GM12878 (cell line): ENCODE data around the gene UBE2M. TPM values are rescaled to one million over a fixed set of nuclear protein-coding genes. Genes with fewer than 3 reads are reported as not detected.

Source experiments
- ATAC-seq: fragments of 200-7000 bp; cut with Tn5 transposase; 3 replicates; pipeline ENCODE4 v1.9.1; 2020; ENCODE audit warnings: mild to moderate bottlenecking, moderate library complexity
- BruUV-seq: library from RNA; stranded (reverse); fragments of 400-500 nt; replicated peaks from 2 replicates; lab custom pipeline; 2021; lab: Mats Ljungman, UMichigan
- CTCF ChIA-PET: fragments of 300-600 bp; sonication (Branson Sonifier 250); formaldehyde crosslinking; extraction: SDS; loops from one replicate; lab custom pipeline; 2021; ENCODE audit warnings: inconsistent platforms; lab: Yijun Ruan, JAX
- POLR2A ChIA-PET: fragments of 350-600 bp; formaldehyde crosslinking; extraction: SDS; loops from one replicate; lab custom pipeline; 2021; ENCODE audit warnings: inconsistent platforms; lab: Charles Lee
- RAD21 ChIA-PET: fragments of 300-600 bp; sonication (Branson Sonifier 250); formaldehyde crosslinking; loops from one replicate; lab custom pipeline; 2023; ENCODE audit warnings: antibody characterized with exemption; ENCODE audit not compliant: unreplicated experiment; lab: Charles Lee
- SMC1A ChIA-PET: fragments of 300-600 bp; sonication (Branson Sonifier 250); formaldehyde crosslinking; loops from one replicate; lab custom pipeline; 2023; ENCODE audit not compliant: unreplicated experiment, uncharacterized antibody; lab: Charles Lee
- DNase-seq: peaks from one replicate; pipeline ENCODE4 v3.0.0-alpha.2; 2011; ENCODE audit warnings: low read depth, low spot score
- FAIRE-seq: peaks from 3 replicates; lab custom pipeline; 2011; peaks lifted over from hg19 to GRCh38; lab: Jason Lieb, UNC
- H2AFZ ChIP-seq: 2 replicates; pipeline ENCODE4 v1.6.0; 2011; ENCODE audit warnings: low read depth, low read length, control low read depth; ENCODE audit not compliant: control insufficient read depth
- H3K27ac ChIP-seq: 2 replicates; pipeline ENCODE4 v1.5.1; 2011; ENCODE audit warnings: control low read depth; ENCODE audit not compliant: control insufficient read depth, insufficient read depth
- H3K27me3 ChIP-seq, 2 experiments: replicated peaks in 1 of 2; 2 replicates each; pipeline versions ENCODE4 v1.6.0 to v1.6.1; 2011; ENCODE audit warnings: low read length in 1 of 2; ENCODE audit not compliant: control insufficient read depth in 2 of 2, insufficient read depth in 2 of 2
- H3K36me3 ChIP-seq, 2 experiments: 2 replicates each; pipeline ENCODE4 v1.5.1; 2011; ENCODE audit warnings: low read length in 1 of 2; ENCODE audit not compliant: control insufficient read depth in 2 of 2, insufficient read depth in 2 of 2
- H3K4me1 ChIP-seq: 2 replicates; pipeline ENCODE4 v1.6.1; 2011; ENCODE audit warnings: mild to moderate bottlenecking, low read length, moderate library complexity, mixed read lengths; ENCODE audit not compliant: control insufficient read depth, insufficient read depth
- H3K4me2 ChIP-seq: 2 replicates; pipeline ENCODE4 v1.6.0; 2011; ENCODE audit warnings: control low read depth; ENCODE audit not compliant: control insufficient read depth, insufficient read depth
- H3K4me3 ChIP-seq: fragments of 200-600 bp; sonication (generic); 2 replicates; pipeline ENCODE4 v1.5.1; 2016
- H3K79me2 ChIP-seq: 2 replicates; pipeline ENCODE4 v1.6.0; 2011; ENCODE audit warnings: low read length; ENCODE audit not compliant: control insufficient read depth, insufficient read depth
- H3K9ac ChIP-seq: 2 replicates; pipeline ENCODE4 v1.8.0; 2011; ENCODE audit warnings: low read length, control low read depth, mixed read lengths; ENCODE audit not compliant: control insufficient read depth, insufficient read depth
- H3K9me3 ChIP-seq: replicated peaks from 3 replicates; pipeline ENCODE4 v1.5.1; 2011; ENCODE audit warnings: mild to moderate bottlenecking, low read length; ENCODE audit not compliant: control insufficient read depth, insufficient read depth
- H4K20me1 ChIP-seq: 2 replicates; pipeline ENCODE4 v1.6.0; 2011; ENCODE audit not compliant: control insufficient read depth, insufficient read depth
- BCL3 ChIP-seq: IDR thresholded peaks from 2 replicates; pipeline ENCODE4 v1.6.1; 2011; ENCODE audit warnings: borderline replicate concordance, low read depth, mild to moderate bottlenecking, moderate library complexity, low read length; ENCODE audit not compliant: insufficient read depth, poor library complexity, severe bottlenecking
- BMI1 ChIP-seq: fragments of 450-650 bp; IDR thresholded peaks from 2 replicates; pipeline ENCODE4 v1.6.1; 2016; ENCODE audit warnings: mild to moderate bottlenecking, moderate library complexity, borderline replicate concordance
- CHD1 ChIP-seq: IDR thresholded peaks from 2 replicates; pipeline ENCODE4 v1.6.1; 2012; ENCODE audit warnings: low read depth, low read length, improper control_type of control experiment
- CHD2 ChIP-seq: IDR thresholded peaks from 2 replicates; pipeline ENCODE4 v1.6.1; 2011; ENCODE audit warnings: low read depth, low read length, improper control_type of control experiment, borderline replicate concordance
- HDGF ChIP-seq: fragments of 450-650 bp; IDR thresholded peaks from 2 replicates; pipeline ENCODE4 v1.6.1; 2016; ENCODE audit warnings: antibody characterized with exemption
- MEF2B ChIP-seq: fragments of 450-650 bp; IDR thresholded peaks from 2 replicates; pipeline ENCODE4 v1.6.1; 2018; ENCODE audit warnings: mild to moderate bottlenecking, moderate library complexity; ENCODE audit not compliant: partially characterized antibody, poor library complexity, severe bottlenecking
- NKRF ChIP-seq: fragments of 450-650 bp; conservative IDR thresholded peaks from 2 replicates; pipeline ENCODE4 v1.6.1; 2017; ENCODE audit warnings: mild to moderate bottlenecking, moderate library complexity
- POLR2A ChIP-seq: IDR thresholded peaks from 2 replicates; pipeline ENCODE4 v1.6.1; 2011; ENCODE audit warnings: low read depth, mild to moderate bottlenecking, low read length
- RUNX3 ChIP-seq: IDR thresholded peaks from 2 replicates; pipeline ENCODE4 v1.6.1; 2012; ENCODE audit warnings: low read length, inconsistent platforms
- WGBS: methylation state at CpG from one replicate; pipeline ENCODE4 v1.1.6; 2016; ENCODE audit warnings: low lambda C conversion rate; ENCODE audit not compliant: insufficient replicate concordance, insufficient coverage; ENCODE audit errors: missing lambda C conversion rate; 5-methylcytosine and 5-hydroxymethylcytosine counted together
- in situ Hi-C: fragments of 300-500 bp; cut with MboI; formaldehyde crosslinking; loops from 9 replicates; pipeline ENCODE4 v1.14.3; 2018; ENCODE audit warnings: mixed read lengths
- intact Hi-C: fragments of 100-400 bp; cut with micrococcal nuclease; formaldehyde crosslinking; loops from one replicate; pipeline ENCODE4 v1.14.2; 2022; ENCODE audit not compliant: unreplicated experiment
- polyA plus RNA-seq, 11 experiments: library from polyadenylated mRNA; depleted of rRNA in 4 of 11; unstranded in 6 of 11; stranded (reverse) in 5 of 11; fragments of >200 nt; fragmentation: Nextera tagmentation in 4 of 11; fragmentation: Illumina TruSeq in 1 of 11; extraction: Ambion mirVana in 4 of 11; extraction: Trizol in 1 of 11; gene quantifications; 1 replicate in 1 of 11; 2 replicates in 10 of 11; pipeline versions ENCODE4 v1.2.1 to v1.2.3, GENCODE V29; 2011 to 2016; ENCODE audit warnings: inconsistent platforms in 2 of 11, missing spikeins in 2 of 11, low read depth in 1 of 11
- total RNA-seq, 4 experiments: library from RNA; depleted of rRNA in 3 of 4; stranded (reverse); fragments of >200 nt in 3 of 4; fragmentation: Illumina TruSeq in 1 of 4; extraction: Trizol in 1 of 4; gene quantifications; 2 replicates each; pipeline versions ENCODE4 v1.2.1 to v1.2.3, GENCODE V29; 2013 to 2021
- TF ChIP-seq, protein P1 (sequence below): IDR thresholded peaks from 2 replicates; pipeline ENCODE4 v1.6.1; 2011; ENCODE audit warnings: low read depth, low read length, improper control_type of control experiment, borderline replicate concordance
- TF ChIP-seq, protein P2 (sequence below): IDR thresholded peaks from 2 replicates; pipeline ENCODE4 v1.6.1; 2012; ENCODE audit warnings: mild to moderate bottlenecking, low read depth, low read length

Gene UBE2M
- total and polyA plus RNA-seq, 10 of the 15 experiments (the other 5 are each of a cell fraction or from before 2014, with no cell fraction given) = 1.4 to 105 (median 73.9) TPM

DNA sequence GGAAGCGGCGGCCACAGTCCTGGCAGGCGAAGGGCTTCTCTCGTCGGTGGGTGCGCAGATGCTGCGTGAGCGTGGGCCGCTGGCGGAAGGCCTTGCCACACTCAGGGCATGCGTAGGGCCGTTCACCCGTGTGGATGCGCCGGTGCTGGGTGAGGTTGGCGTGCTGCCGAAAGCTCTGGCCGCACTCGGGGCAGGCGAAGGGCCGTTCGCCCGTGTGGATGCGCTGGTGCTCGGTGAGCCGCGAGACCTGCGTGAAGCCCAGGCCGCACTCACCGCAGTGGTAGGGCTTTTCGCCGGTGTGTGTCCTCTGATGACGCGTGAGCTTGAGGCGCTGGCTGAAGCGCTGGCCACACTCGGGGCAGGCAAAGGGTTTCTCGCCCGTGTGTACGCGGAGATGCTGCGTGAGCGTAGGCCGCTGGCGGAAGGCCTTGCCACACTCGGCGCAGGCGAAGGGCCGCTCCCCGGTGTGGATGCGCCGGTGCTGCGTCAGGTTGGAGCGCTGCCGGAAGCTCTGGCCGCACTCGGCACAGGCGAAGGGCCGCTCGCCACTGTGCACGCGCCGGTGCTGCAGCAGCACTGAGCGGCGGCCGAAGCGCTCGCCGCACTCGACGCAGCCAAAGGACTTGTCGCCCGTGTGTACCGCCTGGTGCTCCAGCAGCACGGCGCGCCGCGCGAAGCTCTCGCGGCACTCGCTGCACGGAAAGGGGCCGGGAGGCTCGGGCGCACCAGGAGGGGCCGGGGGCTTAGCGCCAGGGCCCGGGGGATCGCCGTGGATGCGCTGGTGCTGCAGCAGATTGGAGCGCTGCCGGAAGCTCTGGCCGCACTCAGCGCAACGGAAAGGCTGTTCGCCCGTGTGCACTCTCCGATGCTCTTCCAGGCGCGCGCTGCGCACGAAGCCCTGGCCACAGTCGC is 4.0 kb upstream of the UBE2M start (continued):
- no peak for TF ChIP-seq NKRF
- TF ChIP-seq, all 136 proteins: peak for 12

DNA sequence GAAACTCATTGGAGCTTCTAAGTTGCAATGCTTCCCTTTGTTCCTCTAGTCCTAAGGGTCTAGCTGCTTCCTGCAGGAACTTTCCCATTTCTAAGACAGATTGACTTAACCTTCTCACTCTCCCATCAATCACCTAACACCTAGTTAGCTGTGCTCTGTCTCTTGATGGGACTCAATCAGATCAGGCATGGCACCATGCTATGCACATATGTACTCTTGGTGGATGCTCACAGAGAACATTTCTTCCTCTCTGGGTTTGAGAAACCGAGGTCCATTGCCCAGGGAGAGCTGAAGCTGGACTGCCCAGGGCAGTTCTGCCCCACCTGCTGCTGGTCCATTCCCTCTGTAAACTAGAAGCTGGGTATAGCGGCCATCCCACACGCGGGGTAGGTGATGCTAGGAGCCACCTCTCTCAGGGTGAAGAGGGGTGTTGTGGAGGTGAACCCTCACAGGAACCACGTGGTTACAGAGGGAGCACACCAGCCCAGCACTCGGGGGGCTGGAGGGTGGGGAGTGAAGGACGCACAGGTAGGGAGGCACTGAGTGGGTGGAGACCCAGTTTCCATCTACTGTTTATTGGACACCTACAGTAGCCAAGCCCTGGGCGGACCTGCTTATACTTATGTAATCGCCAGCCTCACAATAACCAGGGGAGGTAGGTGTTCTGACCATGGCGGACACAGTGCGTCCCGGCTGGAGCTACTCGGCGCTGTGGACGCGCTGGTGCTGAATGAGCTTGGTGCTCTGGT is 3.1 kb upstream of the UBE2M start:
- SMC1A ChIA-PET = interaction anchor here (0.8 to 1.3 kb wide), 3 partner anchors 10 to 42 kb away, joined by 3 to 5 read pairs (median 3); partner anchors contain the start of gene ZBTB45
- ATAC-seq (no peak), DNase-seq (no peak), FAIRE-seq (no peak)
- no peaks in the 10 kb centered on the region for H4K20me1 ChIP-seq
- RAD21 ChIA-PET = no interaction called here
- H3K4me2 ChIP-seq = peak overlapping the region; percentile 97
- no peaks in the 10 kb centered on the region; a peak in 3 of 4 replicates for H3K36me3 ChIP-seq
- intact Hi-C loops = no loop called here
- in situ Hi-C loops = no loop called here
- POLR2A ChIA-PET = interaction anchor here (1.0 to 4.7 kb wide), 6 partner anchors 8 to 199 kb away, joined by 3 to 46 read pairs (median 4); partner anchors contain the start of genes MZF1, ZBTB45 and ZNF497
- no peak overlapping the region for H3K9ac ChIP-seq
- CTCF ChIA-PET = interaction anchor here (1.4 to 2.4 kb wide), 2 partner anchors 19 to 42 kb away, joined by 3 to 14 read pairs; partner anchors contain the start of gene ZBTB45
- no peak overlapping the region for H3K4me3 ChIP-seq
- peaks cover 35% of the 10 kb centered on the region for H3K4me1 ChIP-seq
- BruUV-seq = no TSS peak
- H3K27ac ChIP-seq = no peak overlapping the region
- WGBS = 85% methylated on average over 16 of the region's 16 CpGs
- no peaks in the 10 kb centered on the region for H3K9me3 ChIP-seq
- H3K79me2 ChIP-seq = peaks cover 19% of the 10 kb centered on the region
- no peaks in the 10 kb centered on the region for H3K27me3 ChIP-seq
- H2AFZ ChIP-seq = no peak overlapping the region
- TF ChIP-seq POLR2A (no peak), HDGF (no peak), MEF2B (no peak), BCL3 (no peak), CHD1 (no peak), CHD2 (no peak), RUNX3 (no peak), BMI1 (no peak)
- TF ChIP-seq, protein P1, sequence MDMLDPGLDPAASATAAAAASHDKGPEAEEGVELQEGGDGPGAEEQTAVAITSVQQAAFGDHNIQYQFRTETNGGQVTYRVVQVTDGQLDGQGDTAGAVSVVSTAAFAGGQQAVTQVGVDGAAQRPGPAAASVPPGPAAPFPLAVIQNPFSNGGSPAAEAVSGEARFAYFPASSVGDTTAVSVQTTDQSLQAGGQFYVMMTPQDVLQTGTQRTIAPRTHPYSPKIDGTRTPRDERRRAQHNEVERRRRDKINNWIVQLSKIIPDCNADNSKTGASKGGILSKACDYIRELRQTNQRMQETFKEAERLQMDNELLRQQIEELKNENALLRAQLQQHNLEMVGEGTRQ = no peak
- TF ChIP-seq, protein P2, sequence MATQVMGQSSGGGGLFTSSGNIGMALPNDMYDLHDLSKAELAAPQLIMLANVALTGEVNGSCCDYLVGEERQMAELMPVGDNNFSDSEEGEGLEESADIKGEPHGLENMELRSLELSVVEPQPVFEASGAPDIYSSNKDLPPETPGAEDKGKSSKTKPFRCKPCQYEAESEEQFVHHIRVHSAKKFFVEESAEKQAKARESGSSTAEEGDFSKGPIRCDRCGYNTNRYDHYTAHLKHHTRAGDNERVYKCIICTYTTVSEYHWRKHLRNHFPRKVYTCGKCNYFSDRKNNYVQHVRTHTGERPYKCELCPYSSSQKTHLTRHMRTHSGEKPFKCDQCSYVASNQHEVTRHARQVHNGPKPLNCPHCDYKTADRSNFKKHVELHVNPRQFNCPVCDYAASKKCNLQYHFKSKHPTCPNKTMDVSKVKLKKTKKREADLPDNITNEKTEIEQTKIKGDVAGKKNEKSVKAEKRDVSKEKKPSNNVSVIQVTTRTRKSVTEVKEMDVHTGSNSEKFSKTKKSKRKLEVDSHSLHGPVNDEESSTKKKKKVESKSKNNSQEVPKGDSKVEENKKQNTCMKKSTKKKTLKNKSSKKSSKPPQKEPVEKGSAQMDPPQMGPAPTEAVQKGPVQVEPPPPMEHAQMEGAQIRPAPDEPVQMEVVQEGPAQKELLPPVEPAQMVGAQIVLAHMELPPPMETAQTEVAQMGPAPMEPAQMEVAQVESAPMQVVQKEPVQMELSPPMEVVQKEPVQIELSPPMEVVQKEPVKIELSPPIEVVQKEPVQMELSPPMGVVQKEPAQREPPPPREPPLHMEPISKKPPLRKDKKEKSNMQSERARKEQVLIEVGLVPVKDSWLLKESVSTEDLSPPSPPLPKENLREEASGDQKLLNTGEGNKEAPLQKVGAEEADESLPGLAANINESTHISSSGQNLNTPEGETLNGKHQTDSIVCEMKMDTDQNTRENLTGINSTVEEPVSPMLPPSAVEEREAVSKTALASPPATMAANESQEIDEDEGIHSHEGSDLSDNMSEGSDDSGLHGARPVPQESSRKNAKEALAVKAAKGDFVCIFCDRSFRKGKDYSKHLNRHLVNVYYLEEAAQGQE = no peak
